Caco-2 (cell line): ENCODE results near the gene MREG. TPM values are rescaled to one million over a fixed set of nuclear protein-coding genes. Genes with fewer than 3 reads are reported as not detected.

Source experiments
- BruUV-seq: library from RNA; stranded (reverse); fragments of 400-500 nt; replicated peaks from 2 replicates; lab custom pipeline; 2021; lab: Mats Ljungman, UMichigan
- CTCF ChIA-PET: fragments of 300-600 bp; sonication (Branson Sonifier 250); formaldehyde crosslinking; loops from one replicate; lab custom pipeline; 2022; ENCODE audit warnings: antibody characterized with exemption; lab: Charles Lee
- POLR2A ChIA-PET: fragments of 300-600 bp; sonication (Branson Sonifier 250); formaldehyde crosslinking; loops from one replicate; lab custom pipeline; 2022; ENCODE audit warnings: antibody characterized with exemption; lab: Charles Lee
- DNase-seq, 2 experiments: peaks; one replicate each; pipeline versions ENCODE4 v3.0.0 to v3.0.0-alpha.2; 2020 to 2022
- H3K27me3 ChIP-seq: replicated peaks from 2 replicates; pipeline ENCODE4 v1.6.0; 2011; ENCODE audit warnings: low read length; ENCODE audit not compliant: control insufficient read depth, insufficient read depth
- H3K36me3 ChIP-seq: 2 replicates; pipeline ENCODE4 v1.5.1; 2011; ENCODE audit warnings: low read length; ENCODE audit not compliant: control insufficient read depth, insufficient read depth
- H3K4me1 ChIP-seq: fragments of 250-450 bp; sonication (Bioruptor Pico); 2 replicates; pipeline ENCODE4 v1.5.1; 2020; ENCODE audit warnings: mild to moderate bottlenecking
- H3K4me3 ChIP-seq: 2 replicates; pipeline ENCODE4 v1.5.1; 2011; ENCODE audit warnings: low read depth, mild to moderate bottlenecking, control low read depth, low read length
- H3K9me3 ChIP-seq: fragments of 250-450 bp; sonication (Bioruptor Pico); 2 replicates; pipeline ENCODE4 v1.5.1; 2020; ENCODE audit warnings: mild to moderate bottlenecking, moderate library complexity
- H3K27ac Mint-ChIP-seq: one replicate; pipeline ENCODE4 v1.8.0; 2022; ENCODE audit warnings: mixed read lengths; ENCODE audit not compliant: unreplicated experiment
- H3K27me3 Mint-ChIP-seq: one replicate; pipeline ENCODE4 v1.8.0; 2022; ENCODE audit warnings: mixed read lengths; ENCODE audit not compliant: insufficient read depth, unreplicated experiment
- H3K36me3 Mint-ChIP-seq: one replicate; pipeline ENCODE4 v1.8.0; 2022; ENCODE audit warnings: mild to moderate bottlenecking, mixed read lengths; ENCODE audit not compliant: insufficient read depth, unreplicated experiment
- H3K4me1 Mint-ChIP-seq: one replicate; pipeline ENCODE4 v1.8.0; 2022; ENCODE audit warnings: low read depth, mixed read lengths; ENCODE audit not compliant: unreplicated experiment
- H3K4me3 Mint-ChIP-seq: one replicate; pipeline ENCODE4 v1.8.0; 2022; ENCODE audit warnings: mild to moderate bottlenecking, moderate library complexity, mixed read lengths; ENCODE audit not compliant: unreplicated experiment
- H3K9me3 Mint-ChIP-seq: one replicate; pipeline ENCODE4 v1.8.0; 2022; ENCODE audit warnings: mixed read lengths; ENCODE audit not compliant: unreplicated experiment
- intact Hi-C: fragments of 100-400 bp; cut with micrococcal nuclease; formaldehyde crosslinking; loops from one replicate; pipeline ENCODE4 v1.10.0; 2022; ENCODE audit not compliant: unreplicated experiment
- total RNA-seq: library from RNA; stranded (reverse); gene quantifications from 2 replicates; pipeline ENCODE4 v1.2.3, GENCODE V29; 2022
- TF ChIP-seq, protein P1 (sequence below), 2 experiments: fragments of 200-600 bp in 1 of 2; IDR thresholded peaks; 1 replicate in 1 of 2; 2 replicates in 1 of 2; pipeline versions ENCODE4 v1.5.1 to v1.8.0; 2011 to 2022; ENCODE audit warnings: antibody characterized with exemption in 1 of 2, control low read depth in 1 of 2, inconsistent platforms in 1 of 2, low read depth in 1 of 2, low read length in 1 of 2, mild to moderate bottlenecking in 1 of 2, moderate library complexity in 1 of 2; ENCODE audit not compliant: insufficient read depth in 1 of 2, severe bottlenecking in 1 of 2, unreplicated experiment in 1 of 2

MREG gene
- total RNA-seq, 1 experiment from 2014 or later: 43.8 TPM

- H3K36me3 Mint-ChIP-seq: peaks cover 7% of the 10 kb centered on the region
- intact Hi-C loops: no loop called here
- Histone ChIP-seq H3K36me3 (no peaks in the 10 kb centered on the region), H3K27me3 (no peaks in the 10 kb centered on the region), H3K4me3 (no peak overlapping the region), H3K4me1 (no peaks in the 10 kb centered on the region), H3K9me3 (no peaks in the 10 kb centered on the region)
- no peak for DNase-seq
- no peaks in the 10 kb centered on the region for H3K27me3 Mint-ChIP-seq
- ChIA-PET POLR2A (no interaction called here), CTCF (interaction anchor here (1.1 kb wide), 1 partner anchor 17 kb away, joined by 4 read pairs; no protein-coding TSS in a partner anchor)
- no peaks in the 10 kb centered on the region for H3K4me1 Mint-ChIP-seq
- TF ChIP-seq, protein P1, sequence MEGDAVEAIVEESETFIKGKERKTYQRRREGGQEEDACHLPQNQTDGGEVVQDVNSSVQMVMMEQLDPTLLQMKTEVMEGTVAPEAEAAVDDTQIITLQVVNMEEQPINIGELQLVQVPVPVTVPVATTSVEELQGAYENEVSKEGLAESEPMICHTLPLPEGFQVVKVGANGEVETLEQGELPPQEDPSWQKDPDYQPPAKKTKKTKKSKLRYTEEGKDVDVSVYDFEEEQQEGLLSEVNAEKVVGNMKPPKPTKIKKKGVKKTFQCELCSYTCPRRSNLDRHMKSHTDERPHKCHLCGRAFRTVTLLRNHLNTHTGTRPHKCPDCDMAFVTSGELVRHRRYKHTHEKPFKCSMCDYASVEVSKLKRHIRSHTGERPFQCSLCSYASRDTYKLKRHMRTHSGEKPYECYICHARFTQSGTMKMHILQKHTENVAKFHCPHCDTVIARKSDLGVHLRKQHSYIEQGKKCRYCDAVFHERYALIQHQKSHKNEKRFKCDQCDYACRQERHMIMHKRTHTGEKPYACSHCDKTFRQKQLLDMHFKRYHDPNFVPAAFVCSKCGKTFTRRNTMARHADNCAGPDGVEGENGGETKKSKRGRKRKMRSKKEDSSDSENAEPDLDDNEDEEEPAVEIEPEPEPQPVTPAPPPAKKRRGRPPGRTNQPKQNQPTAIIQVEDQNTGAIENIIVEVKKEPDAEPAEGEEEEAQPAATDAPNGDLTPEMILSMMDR (IDR thresholded peaks at IDR 0.05; ENCODE audit: insufficient read depth in 1 of 2, low read depth in 1 of 2, low read length in 1 of 2, severe bottlenecking in 1 of 2, unreplicated experiment in 1 of 2): no peak
- no TSS peak for BruUV-seq
- no peak overlapping the region for H3K27ac Mint-ChIP-seq
- no peak overlapping the region for H3K4me3 Mint-ChIP-seq
- no peaks in the 10 kb centered on the region for H3K9me3 Mint-ChIP-seq
These were observed 16.2 kb upstream of the MREG start for GRCh38 chr2:216029416-216030129.

DNA sequence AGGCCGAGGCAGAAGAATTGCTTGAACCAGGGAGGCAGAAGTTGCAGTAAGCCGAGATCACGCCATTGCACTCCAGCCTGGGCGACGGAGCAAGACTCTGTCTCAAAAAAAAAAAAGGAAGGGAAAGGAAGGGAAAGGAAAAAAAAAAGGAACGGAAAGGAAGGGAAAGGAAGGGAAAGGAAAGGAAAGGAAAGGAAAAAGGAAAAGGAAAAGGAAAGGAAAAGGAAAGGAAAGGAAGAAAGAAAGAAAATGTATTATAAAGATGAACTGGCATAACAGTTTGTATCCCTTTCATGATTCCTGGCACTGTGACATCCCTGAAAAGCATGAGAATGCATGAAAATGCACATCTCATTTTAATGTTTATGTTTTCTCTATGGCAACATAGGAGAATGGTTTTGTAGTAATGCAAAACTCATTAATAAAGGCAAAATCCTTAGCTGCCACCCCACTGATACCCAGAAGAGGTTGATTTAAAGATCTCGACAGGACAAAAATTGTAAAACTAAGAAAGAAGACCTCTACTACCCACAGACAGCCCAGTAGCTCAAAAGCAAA is 11.5 kb upstream of the MREG start:
- no peaks in the 10 kb centered on the region for H3K27me3 Mint-ChIP-seq
- POLR2A ChIA-PET: no interaction called here

DNA sequence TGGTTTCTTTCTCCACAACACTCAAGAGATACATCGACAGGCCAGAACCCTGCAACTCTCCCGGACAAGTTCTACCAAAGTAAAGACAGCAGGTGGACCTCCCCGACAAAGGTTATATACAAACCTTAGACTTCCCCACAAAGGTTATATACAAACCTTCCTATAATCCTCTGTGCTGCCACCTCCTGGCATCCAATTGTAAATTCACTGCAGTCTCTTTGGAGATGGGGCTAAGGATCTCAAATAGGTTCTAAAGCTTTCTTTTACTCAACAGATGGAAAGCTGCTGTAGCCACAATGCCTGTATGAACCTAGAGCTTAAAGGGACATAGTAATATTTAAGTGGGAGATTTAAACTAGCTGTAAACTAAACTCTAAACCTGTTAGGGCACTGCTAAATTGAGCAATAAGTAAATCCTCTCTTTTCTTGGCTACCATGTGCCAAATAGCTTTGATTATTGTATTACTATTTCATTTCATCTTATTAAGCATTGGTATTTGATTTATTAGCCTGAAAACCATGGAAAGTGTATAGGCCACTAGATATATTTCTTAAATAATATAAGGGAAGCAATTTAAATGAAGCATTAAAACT is 9.8 kb upstream of the MREG start:
- H3K9me3 Mint-ChIP-seq: no peaks in the 10 kb centered on the region
- H3K27me3 Mint-ChIP-seq: no peaks in the 10 kb centered on the region
- no peak overlapping the region for H3K4me3 Mint-ChIP-seq
- H3K4me1 Mint-ChIP-seq: no peaks in the 10 kb centered on the region
- ChIA-PET CTCF (interaction anchor here (0.6 to 2.2 kb wide), 6 partner anchors 9 to 389 kb away, joined by 3 to 14 read pairs (median 3); partner anchors contain the start of genes MREG and SMARCAL1), POLR2A (no interaction called here)
- no peak overlapping the region for H3K27ac Mint-ChIP-seq
- no TSS peak for BruUV-seq
- Histone ChIP-seq H3K4me1 (peaks cover 8% of the 10 kb centered on the region; the same call in 1 of the 2 replicates), H3K36me3 (no peaks in the 10 kb centered on the region), H3K27me3 (no peaks in the 10 kb centered on the region), H3K4me3 (no peak overlapping the region), H3K9me3 (no peaks in the 10 kb centered on the region)
- DNase-seq: peak; percentile 63 to 68
- TF ChIP-seq, protein P1 (IDR thresholded peaks at IDR 0.05; ENCODE audit: insufficient read depth in 1 of 2, low read depth in 1 of 2, low read length in 1 of 2, severe bottlenecking in 1 of 2, unreplicated experiment in 1 of 2): peak; percentile 57 to 75
- intact Hi-C loops: loop anchor here (1.0 kb wide), 2 partner anchors 10 to 73 kb away; partner anchors contain the start of gene MREG
- H3K36me3 Mint-ChIP-seq: no peaks in the 10 kb centered on the region

More for the DNA sequence above, 11.5 kb upstream of the MREG start:
- no peaks in the 10 kb centered on the region for H3K27me3 ChIP-seq
- no peaks in the 10 kb centered on the region for H3K9me3 Mint-ChIP-seq
- H3K36me3 Mint-ChIP-seq: peaks cover 2% of the 10 kb centered on the region
- intact Hi-C loops: no loop called here
- CTCF ChIA-PET: no interaction called here
- BruUV-seq: no TSS peak
- TF ChIP-seq, protein P1 (IDR thresholded peaks at IDR 0.05; ENCODE audit: insufficient read depth in 1 of 2, low read depth in 1 of 2, low read length in 1 of 2, severe bottlenecking in 1 of 2, unreplicated experiment in 1 of 2): no peak
- H3K4me3 ChIP-seq: no peak overlapping the region
- no peaks in the 10 kb centered on the region for H3K36me3 ChIP-seq
- no peak overlapping the region for H3K27ac Mint-ChIP-seq
- H3K4me3 Mint-ChIP-seq: no peak overlapping the region
- no peak for DNase-seq
- no peaks in the 10 kb centered on the region for H3K4me1 Mint-ChIP-seq
- H3K4me1 ChIP-seq: peaks cover 8% of the 10 kb centered on the region; the same call in 1 of the 2 replicates
- no peaks in the 10 kb centered on the region for H3K9me3 ChIP-seq
